Smooth muscle cell (in vitro differentiated cells): ENCODE data around the gene IFT74. TPM values are rescaled to one million over a fixed set of nuclear protein-coding genes. Genes with fewer than 3 reads are reported as not detected.

Experiments
- DNase-seq: peaks from one replicate; lab custom pipeline; 2025; ENCODE audit not compliant: unreplicated experiment; lab: John Stamatoyannopoulos, UW
- H2AFZ ChIP-seq: fragments of 200-600 bp; sonication (generic); 2 replicates; pipeline ENCODE4 v1.6.0; 2016; ENCODE audit warnings: antibody characterized with exemption, low read depth, mild to moderate bottlenecking
- H3F3A ChIP-seq: fragments of 200-600 bp; sonication (generic); 2 replicates; pipeline ENCODE4 v1.6.0; 2017; ENCODE audit warnings: antibody characterized with exemption, low read depth
- H3K27ac ChIP-seq: fragments of 200-600 bp; sonication (generic); 2 replicates; pipeline ENCODE4 v1.5.1; 2016; ENCODE audit warnings: low read depth, mild to moderate bottlenecking
- H3K27me3 ChIP-seq: fragments of 200-600 bp; sonication (generic); 2 replicates; pipeline ENCODE4 v1.6.1; 2016; ENCODE audit warnings: low read depth, mild to moderate bottlenecking
- H3K36me3 ChIP-seq: fragments of 200-600 bp; sonication (generic); 2 replicates; pipeline ENCODE4 v1.5.1; 2016; ENCODE audit warnings: low read depth
- H3K4me1 ChIP-seq: fragments of 200-600 bp; sonication (generic); 2 replicates; pipeline ENCODE4 v1.5.1; 2016; ENCODE audit warnings: low read depth
- H3K4me2 ChIP-seq: fragments of 200-600 bp; sonication (generic); 2 replicates; pipeline ENCODE4 v1.6.0; 2016; ENCODE audit warnings: mild to moderate bottlenecking
- H3K4me3 ChIP-seq: fragments of 200-600 bp; sonication (generic); 2 replicates; pipeline ENCODE4 v1.5.1; 2016; ENCODE audit warnings: mild to moderate bottlenecking
- H3K79me2 ChIP-seq: fragments of 200-600 bp; sonication (generic); 2 replicates; pipeline ENCODE4 v1.6.0; 2016; ENCODE audit warnings: low read depth, mild to moderate bottlenecking
- H3K9ac ChIP-seq: fragments of 200-600 bp; sonication (generic); 2 replicates; pipeline ENCODE4 v1.6.0; 2016; ENCODE audit warnings: low read depth
- H3K9me3 ChIP-seq: fragments of 200-600 bp; sonication (generic); replicated peaks from 2 replicates; pipeline ENCODE4 v1.5.1; 2016; ENCODE audit warnings: low read depth
- H4K20me1 ChIP-seq: fragments of 200-600 bp; sonication (generic); 2 replicates; pipeline ENCODE4 v1.6.0; 2016; ENCODE audit warnings: low read depth
- WGBS: methylation state at CpG from one replicate; pipeline ENCODE4 v1.1.7; 2016; ENCODE audit warnings: low lambda C conversion rate; 5-methylcytosine and 5-hydroxymethylcytosine counted together
- polyA plus RNA-seq: library from polyadenylated mRNA; unstranded; fragments of >200 nt; fragmentation: Nextera tagmentation; extraction: Ambion mirVana; gene quantifications from 2 replicates; pipeline ENCODE4 v1.2.1, GENCODE V29; 2016
- total RNA-seq: library from RNA; depleted of rRNA; stranded (reverse); fragments of >200 nt; gene quantifications from 2 replicates; pipeline ENCODE4 v1.2.3, GENCODE V29; 2014
- TF ChIP-seq, protein P1 (sequence below): fragments of 200-600 bp; sonication (generic); IDR thresholded peaks from 2 replicates; pipeline ENCODE4 v1.5.1; 2017; ENCODE audit warnings: borderline replicate concordance, mild to moderate bottlenecking, antibody characterized with exemption; ENCODE audit not compliant: insufficient read depth, poor library complexity, severe bottlenecking

The IFT74 gene
- total and polyA plus RNA-seq, 2 experiments from 2014 or later, result 10.9 to 12.5 TPM

DNA sequence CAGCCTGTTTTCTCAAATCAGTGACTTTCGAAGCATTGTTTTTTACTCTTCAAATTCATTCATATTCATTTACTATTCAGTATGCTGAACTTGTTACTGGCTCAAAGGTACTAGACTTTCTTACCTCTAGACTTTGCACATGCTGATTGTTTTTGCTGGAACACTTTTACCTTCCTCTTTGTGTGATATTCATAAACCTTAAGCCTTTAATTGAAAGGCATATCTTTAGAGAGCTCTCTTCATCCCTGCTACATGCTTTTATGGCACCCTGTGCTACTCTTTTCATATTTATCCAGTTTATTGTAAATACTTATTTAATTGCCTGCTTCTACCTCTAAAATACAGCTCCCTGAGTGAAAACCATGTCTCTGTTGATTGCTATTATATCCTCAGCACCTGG is 97.9 kb downstream of the IFT74 start:
- no peaks in the 10 kb centered on the region for H3K9me3 ChIP-seq
- DNase-seq, result no peak
- H3K27me3 ChIP-seq, result no peaks in the 10 kb centered on the region
- no peaks in the 10 kb centered on the region for H3K36me3 ChIP-seq
- peak overlapping the region; percentile 20 for H3K27ac ChIP-seq
- peaks cover 4% of the 10 kb centered on the region for H3K4me1 ChIP-seq
- no peaks in the 10 kb centered on the region for H3F3A ChIP-seq
- peak overlapping the region; percentile 49 for H3K4me2 ChIP-seq
- no peak overlapping the region for H2AFZ ChIP-seq
- WGBS, result 100% methylated on average over 1 of the region's 1 CpG
- H3K9ac ChIP-seq, result no peak overlapping the region
- TF ChIP-seq, protein P1, sequence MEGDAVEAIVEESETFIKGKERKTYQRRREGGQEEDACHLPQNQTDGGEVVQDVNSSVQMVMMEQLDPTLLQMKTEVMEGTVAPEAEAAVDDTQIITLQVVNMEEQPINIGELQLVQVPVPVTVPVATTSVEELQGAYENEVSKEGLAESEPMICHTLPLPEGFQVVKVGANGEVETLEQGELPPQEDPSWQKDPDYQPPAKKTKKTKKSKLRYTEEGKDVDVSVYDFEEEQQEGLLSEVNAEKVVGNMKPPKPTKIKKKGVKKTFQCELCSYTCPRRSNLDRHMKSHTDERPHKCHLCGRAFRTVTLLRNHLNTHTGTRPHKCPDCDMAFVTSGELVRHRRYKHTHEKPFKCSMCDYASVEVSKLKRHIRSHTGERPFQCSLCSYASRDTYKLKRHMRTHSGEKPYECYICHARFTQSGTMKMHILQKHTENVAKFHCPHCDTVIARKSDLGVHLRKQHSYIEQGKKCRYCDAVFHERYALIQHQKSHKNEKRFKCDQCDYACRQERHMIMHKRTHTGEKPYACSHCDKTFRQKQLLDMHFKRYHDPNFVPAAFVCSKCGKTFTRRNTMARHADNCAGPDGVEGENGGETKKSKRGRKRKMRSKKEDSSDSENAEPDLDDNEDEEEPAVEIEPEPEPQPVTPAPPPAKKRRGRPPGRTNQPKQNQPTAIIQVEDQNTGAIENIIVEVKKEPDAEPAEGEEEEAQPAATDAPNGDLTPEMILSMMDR, result no peak
- no peaks in the 10 kb centered on the region for H3K79me2 ChIP-seq
- H4K20me1 ChIP-seq, result no peaks in the 10 kb centered on the region
- no peak overlapping the region for H3K4me3 ChIP-seq

DNA sequence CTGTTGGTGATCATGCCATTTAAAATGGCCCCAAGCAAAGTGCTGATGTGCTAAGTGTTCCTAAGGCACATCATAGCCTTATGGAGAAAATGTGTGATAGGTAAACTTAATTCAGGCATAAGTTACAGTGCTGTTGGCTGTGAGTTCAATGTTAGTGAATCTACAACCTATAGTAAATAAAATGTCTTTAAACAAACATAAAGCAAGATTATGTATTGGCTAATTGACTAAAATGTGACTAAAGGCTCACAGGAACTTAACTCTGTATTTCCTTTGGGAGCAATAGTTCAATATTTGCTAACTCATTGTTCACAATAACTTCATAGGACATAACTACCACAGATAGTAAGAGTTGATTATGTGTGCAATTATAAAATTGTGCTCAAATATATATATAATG is 98.6 kb downstream of the IFT74 start:
- TF ChIP-seq, protein P1, result no peak

DNA sequence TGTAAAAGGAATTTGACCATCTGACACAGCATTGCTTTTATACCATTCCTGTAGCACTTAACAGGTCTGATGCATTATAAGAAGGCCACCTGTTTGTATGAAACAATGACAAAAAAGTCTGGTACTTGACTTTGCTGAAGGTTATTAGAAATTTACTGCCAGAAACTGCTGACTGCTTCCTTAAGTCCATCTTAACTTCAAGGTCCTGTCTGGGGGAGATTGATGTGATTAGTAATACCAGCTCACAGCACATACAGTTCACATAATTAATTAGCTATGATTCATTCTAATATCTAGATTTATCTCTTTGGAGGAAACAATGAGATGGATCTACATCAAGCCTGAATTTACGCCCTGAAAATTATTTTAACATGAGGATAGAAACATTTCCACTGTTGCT is 103.2 kb downstream of the IFT74 start:
- H3K9me3 ChIP-seq, result no peaks in the 10 kb centered on the region
- H3K79me2 ChIP-seq, result no peaks in the 10 kb centered on the region
- H3K4me1 ChIP-seq, result no peaks in the 10 kb centered on the region
- H2AFZ ChIP-seq, result no peak overlapping the region
- no peak overlapping the region for H3K9ac ChIP-seq
- no peaks in the 10 kb centered on the region for H4K20me1 ChIP-seq
- 97% methylated on average over 1 of the region's 1 CpG for WGBS
- TF ChIP-seq, protein P1, result no peak
- no peaks in the 10 kb centered on the region for H3K36me3 ChIP-seq
- H3K4me2 ChIP-seq, result no peak overlapping the region
- H3K27ac ChIP-seq, result no peak overlapping the region
- no peak overlapping the region for H3K4me3 ChIP-seq
- no peaks in the 10 kb centered on the region for H3F3A ChIP-seq
- no peak for DNase-seq
- no peaks in the 10 kb centered on the region for H3K27me3 ChIP-seq

More for the DNA sequence above, 98.6 kb downstream of the IFT74 start:
- Histone ChIP-seq H3K27me3 (no peaks in the 10 kb centered on the region), H4K20me1 (no peaks in the 10 kb centered on the region), H3K4me2 (no peak overlapping the region), H3K36me3 (no peaks in the 10 kb centered on the region), H3K79me2 (no peaks in the 10 kb centered on the region), H2AFZ (no peak overlapping the region), H3K4me3 (no peak overlapping the region), H3F3A (no peaks in the 10 kb centered on the region), H3K27ac (no peak overlapping the region), H3K4me1 (peaks cover 4% of the 10 kb centered on the region), H3K9me3 (no peaks in the 10 kb centered on the region), H3K9ac (no peak overlapping the region)
- DNase-seq, result no peak

DNA sequence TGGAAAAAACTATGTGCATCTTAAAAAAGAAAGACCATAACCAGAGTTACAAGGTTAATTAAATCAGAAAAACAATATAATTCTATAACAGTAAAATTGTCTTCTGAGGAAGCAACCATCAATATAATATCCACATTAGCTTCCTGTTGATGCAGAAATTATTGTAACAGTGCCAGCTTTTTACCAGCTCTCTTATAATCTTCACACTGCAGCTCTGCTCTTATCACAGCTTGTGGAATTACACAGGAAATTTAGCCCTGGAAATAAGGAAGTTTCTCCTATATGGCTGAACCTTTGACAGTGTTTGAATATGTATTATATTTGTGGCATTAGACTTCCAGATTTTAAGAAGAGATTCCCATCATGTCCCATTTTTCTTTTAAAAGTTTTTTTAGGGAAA is 103.7 kb downstream of the IFT74 start:
- Histone ChIP-seq H3F3A (no peaks in the 10 kb centered on the region), H3K27ac (no peak overlapping the region), H3K4me3 (no peak overlapping the region), H3K4me1 (no peaks in the 10 kb centered on the region), H3K9me3 (no peaks in the 10 kb centered on the region), H4K20me1 (no peaks in the 10 kb centered on the region), H3K79me2 (no peaks in the 10 kb centered on the region), H2AFZ (no peak overlapping the region), H3K9ac (no peak overlapping the region), H3K36me3 (no peaks in the 10 kb centered on the region), H3K27me3 (no peaks in the 10 kb centered on the region), H3K4me2 (no peak overlapping the region)
- TF ChIP-seq, protein P1, result no peak
- DNase-seq, result no peak
